BE2C (cell line): ENCODE results near the gene PDE4A.
"Not testable (repeated sequence)": the region's sequence is repeated elsewhere in the genome, so short reads cannot be mapped to it uniquely, and the experiment has no call there.

Source experiments
- DNase-seq: peaks from one replicate; pipeline ENCODE4 v3.0.0-alpha.2; 2020
- H3K27me3 ChIP-seq: fragments of 250-450 bp; sonication (Bioruptor Pico); 2 replicates; pipeline ENCODE4 v1.5.1; 2020; ENCODE audit warnings: mild to moderate bottlenecking
- H3K36me3 ChIP-seq: fragments of 250-450 bp; sonication (Bioruptor Pico); 2 replicates; pipeline ENCODE4 v1.5.1; 2020; ENCODE audit warnings: mild to moderate bottlenecking
- H3K4me1 ChIP-seq: fragments of 250-450 bp; sonication (Bioruptor Pico); 2 replicates; pipeline ENCODE4 v1.5.1; 2020
- H3K4me3 ChIP-seq: 2 replicates; pipeline ENCODE4 v1.5.1; 2011; ENCODE audit warnings: low read depth, low read length
- H3K9me3 ChIP-seq: fragments of 250-450 bp; sonication (Bioruptor Pico); 2 replicates; pipeline ENCODE4 v1.5.1; 2020
- CTCF ChIP-seq: IDR thresholded peaks from 2 replicates; pipeline ENCODE4 v1.5.1; 2012; ENCODE audit warnings: mild to moderate bottlenecking, low read depth, low read length

PDE4A gene

GRCh38 chr19:10452726-10453618, 32.6 kb downstream of the PDE4A start:
- Histone ChIP-seq H3K36me3 (no peaks in the 10 kb centered on the region), H3K9me3 (no peaks in the 10 kb centered on the region), H3K4me1 (no peaks in the 10 kb centered on the region; the same call in 1 of the 2 replicates), H3K4me3 (no peak overlapping the region), H3K27me3 (no peaks in the 10 kb centered on the region)
- no peak for DNase-seq
- TF ChIP-seq CTCF, result no peak

- Histone ChIP-seq H3K4me1 (no peaks in the 10 kb centered on the region; the same call in 1 of the 2 replicates), H3K9me3 (no peaks in the 10 kb centered on the region), H3K36me3 (no peaks in the 10 kb centered on the region), H3K4me3 (no peak overlapping the region), H3K27me3 (no peaks in the 10 kb centered on the region)
- TF ChIP-seq CTCF, result no peak
- no peak for DNase-seq
These were observed 33.5 kb downstream of the PDE4A start for GRCh38 chr19:10453852-10454251.

GRCh38 chr19:10454267-10454666, 33.9 kb downstream of the PDE4A start:
- peak; percentile 54 for DNase-seq
- no peak for TF ChIP-seq CTCF
- Histone ChIP-seq H3K4me1 (no peaks in the 10 kb centered on the region; the same call in 1 of the 2 replicates), H3K36me3 (no peaks in the 10 kb centered on the region), H3K4me3 (no peak overlapping the region), H3K27me3 (no peaks in the 10 kb centered on the region), H3K9me3 (no peaks in the 10 kb centered on the region)

GRCh38 chr19:10458733-10459132, 38.4 kb downstream of the PDE4A start:
- H3K27me3 ChIP-seq, H3K4me1 ChIP-seq, DNase-seq, H3K4me3 ChIP-seq, H3K9me3 ChIP-seq, H3K36me3 ChIP-seq: not testable (repeated sequence)

GRCh38 chr19:10460714-10461046, 40.3 kb downstream of the PDE4A start:
- no peak overlapping the region for H3K4me3 ChIP-seq
- H3K36me3 ChIP-seq, result peaks cover 7% of the 10 kb centered on the region; the same call in 1 of the 2 replicates

More at GRCh38 chr19:10460714-10461046, 40.3 kb downstream of the PDE4A start:
- no peak for TF ChIP-seq CTCF
- Histone ChIP-seq H3K27me3 (no peaks in the 10 kb centered on the region), H3K9me3 (no peaks in the 10 kb centered on the region), H3K4me1 (peaks cover 5% of the 10 kb centered on the region)
- DNase-seq, result no peak
